Activated T-cell treated with anti-CD3 and anti-CD28 coated beads for 24 hours (primary cell): ENCODE results near the gene KCNMA1.

Experiments used
- DNase-seq: peaks from one replicate; pipeline ENCODE4 v3.0.0-alpha.2; 2020; ENCODE audit warnings: low read depth

The KCNMA1 gene

GRCh38 chr10:77079592-77080300 lies 557.9 kb downstream of the KCNMA1 start:
- no peak for DNase-seq

DNA sequence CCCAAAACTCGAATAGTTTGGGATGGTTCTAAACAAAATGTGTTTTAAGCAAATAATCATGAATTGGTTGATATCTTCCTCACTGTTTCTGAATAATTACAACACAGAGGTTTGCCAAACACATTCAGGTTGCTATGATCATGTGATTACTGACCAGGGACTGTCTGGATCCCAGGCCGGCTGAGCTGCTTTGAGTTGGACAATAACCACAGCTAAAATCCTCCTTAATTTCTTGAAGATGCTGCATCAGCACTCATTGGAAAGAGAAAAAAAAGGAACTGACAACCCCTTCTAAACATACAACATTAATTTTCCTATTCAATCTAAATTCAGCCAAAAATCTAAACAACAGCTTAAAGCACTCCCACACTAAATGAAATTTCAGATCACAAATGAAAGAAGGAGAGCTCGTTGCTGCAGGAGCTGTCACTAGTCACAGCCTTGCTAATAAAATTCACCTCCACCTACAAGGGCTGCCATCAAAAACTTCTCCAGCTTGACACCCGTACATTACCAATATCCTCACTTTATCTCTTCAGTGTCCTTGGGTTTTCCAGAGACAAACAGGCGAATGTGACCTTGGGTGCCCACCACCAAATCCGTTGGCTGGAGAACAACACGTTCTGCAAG lies 560.2 kb downstream of the KCNMA1 start:
- DNase-seq: no peak

DNA sequence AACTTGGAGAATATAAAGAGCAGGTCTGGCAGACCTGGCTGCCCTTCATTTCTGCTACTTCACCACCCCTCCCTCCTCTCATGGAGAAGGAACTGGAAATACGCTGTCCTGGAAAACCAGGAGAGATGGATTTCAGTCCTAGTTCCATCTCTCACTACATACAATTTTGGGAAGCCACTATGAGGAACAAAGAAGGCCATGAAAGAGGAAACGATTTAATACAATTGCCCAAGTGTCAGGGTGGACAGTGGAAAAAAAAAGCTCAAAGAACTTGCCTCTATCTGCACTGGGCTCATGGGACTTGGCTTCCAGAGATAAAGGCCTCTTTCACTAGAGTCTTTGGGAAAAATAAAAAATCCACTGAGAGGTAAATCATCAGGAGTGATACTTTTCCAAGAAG lies 561.7 kb downstream of the KCNMA1 start:
- no peak for DNase-seq

DNA sequence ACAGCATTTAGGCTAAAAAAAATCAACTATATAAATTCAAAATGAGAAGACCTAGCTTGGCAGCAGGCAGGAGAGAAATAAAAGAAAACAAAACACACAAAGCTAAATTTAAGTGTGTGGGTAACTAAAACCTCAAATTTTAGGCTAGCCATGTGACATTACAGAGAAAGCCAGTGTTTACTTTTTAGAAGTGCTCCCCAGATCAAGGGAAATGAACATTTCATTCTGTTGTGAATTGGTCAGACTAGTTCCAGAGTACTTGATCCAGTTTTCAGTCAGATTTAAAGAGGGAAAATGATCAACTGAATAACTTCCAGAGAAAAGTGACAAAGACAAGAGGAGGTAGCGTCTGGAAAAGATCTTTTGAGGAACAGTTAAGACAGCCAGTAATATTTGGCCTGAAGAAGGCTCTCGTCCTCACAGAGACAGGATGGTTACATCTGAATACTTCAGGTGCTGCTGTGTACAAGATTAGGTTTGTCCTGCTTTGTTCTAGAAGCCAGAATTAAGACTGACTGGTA lies 563.4 kb downstream of the KCNMA1 start:
- no peak for DNase-seq

DNA sequence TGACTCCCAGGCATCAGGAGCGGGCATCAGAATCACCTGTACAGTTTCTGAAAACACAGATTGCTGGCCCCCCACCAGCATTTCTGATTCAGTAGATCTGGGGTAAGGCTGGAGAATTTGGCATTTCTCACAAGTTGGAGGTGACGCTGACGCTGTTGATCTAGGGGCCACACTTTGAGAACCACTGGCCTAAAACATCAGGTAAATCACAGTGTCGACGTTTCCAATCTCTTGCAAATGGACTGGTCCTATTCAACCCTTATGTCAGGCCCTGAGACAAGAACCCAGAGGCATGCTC lies 564.0 kb downstream of the KCNMA1 start:
- no peak for DNase-seq

DNA sequence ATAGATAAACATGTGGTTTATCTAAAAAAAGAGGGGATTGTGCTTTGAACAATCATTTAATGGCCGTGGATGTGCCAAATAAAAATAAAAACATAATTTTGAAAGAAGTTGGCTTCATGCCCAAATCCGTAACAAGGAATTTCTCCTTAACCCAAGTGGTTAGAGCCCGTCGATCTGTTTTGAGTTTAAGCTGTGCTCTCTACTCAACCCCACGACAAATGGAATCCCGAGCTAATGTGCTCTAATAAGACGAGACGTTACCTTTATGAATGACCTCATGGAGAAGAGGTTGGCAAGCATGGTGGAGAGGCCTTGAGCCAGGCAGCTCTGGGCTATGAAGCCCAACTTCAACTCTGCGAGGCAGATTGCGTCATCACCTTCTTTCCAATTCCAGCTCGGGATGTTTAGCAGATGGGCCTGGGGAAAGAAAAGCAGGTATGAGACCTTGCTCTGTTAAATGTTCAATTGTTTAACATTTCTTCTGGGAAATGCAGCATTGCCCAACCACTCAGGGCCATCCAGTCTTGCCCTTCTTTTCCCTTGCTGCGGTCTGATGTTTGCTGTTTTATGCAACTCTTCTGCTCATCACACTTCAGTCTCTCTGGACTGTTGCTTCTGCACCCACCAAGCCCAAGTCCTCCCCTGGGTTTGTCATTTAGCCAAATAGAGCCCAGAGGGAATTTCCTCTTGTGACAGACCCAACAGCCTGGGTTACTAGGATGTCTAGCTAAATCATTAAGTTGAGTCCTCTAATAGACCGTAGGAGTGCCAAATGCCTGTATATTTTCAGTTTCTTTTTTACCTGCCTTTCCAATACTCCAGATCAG lies 564.6 kb downstream of the KCNMA1 start:
- DNase-seq: no peak

DNA sequence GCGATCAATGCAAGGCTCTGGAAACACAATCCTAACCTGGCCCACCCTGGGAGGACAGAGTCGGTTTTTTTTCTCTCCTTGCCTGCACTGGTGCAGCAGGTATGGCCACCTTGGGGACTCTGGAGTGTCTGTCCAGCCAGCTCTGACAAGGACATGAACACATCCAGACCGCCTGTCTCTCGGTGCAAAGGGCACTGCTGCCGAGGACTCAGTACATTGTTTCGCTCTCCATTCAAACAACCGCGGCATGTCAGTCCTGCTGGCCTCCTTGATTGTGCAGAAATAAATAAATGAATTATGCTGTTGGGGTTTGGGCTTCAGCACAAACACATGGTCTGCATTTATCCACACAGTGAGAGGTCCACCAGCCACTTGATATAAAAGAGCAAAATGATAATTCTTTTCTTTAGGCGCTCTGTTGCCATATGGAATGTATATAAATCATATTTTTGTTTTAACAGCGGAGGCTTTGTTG lies 565.2 kb downstream of the KCNMA1 start:
- DNase-seq: no peak

DNA sequence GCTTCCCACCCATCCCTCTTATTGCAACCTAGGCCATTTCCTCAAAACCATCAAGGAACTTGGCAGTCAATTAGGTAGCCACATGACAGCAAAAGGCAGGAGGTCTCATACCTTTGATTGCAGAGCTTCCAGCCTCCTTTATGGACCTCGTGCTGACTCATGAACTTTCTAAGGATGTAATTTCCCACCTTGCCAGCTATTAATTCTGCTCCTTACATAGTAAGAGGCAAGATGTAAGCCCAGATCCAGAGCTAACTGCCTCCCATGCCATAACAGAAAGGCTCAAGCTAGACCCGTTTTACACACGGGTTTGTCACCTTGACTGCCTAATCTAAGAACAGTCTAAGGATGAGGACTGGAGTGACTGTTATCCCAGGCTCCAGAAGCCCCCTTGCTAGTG lies 565.7 kb downstream of the KCNMA1 start:
- DNase-seq: no peak

GRCh38 chr10:77071001-77071511 lies 566.6 kb downstream of the KCNMA1 start:
- DNase-seq: no peak

DNA sequence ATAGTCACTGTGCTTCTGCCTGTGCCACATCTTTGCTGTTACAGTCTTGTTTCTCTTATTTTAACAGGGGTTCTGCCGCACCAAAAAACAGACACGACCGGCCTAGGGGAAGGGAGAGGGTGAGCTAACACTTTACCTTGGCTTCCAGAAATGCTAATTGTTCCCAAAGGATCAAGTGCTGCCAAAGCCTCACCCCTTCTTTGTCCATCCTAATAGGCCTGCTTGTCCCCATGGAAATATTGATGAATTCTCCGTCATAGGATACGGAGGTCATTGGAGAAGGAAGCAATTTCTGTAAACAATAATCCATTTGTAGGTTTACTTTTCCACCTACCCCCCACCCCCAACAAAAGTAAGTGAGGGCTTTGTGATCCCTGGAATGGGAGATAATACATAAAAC lies 567.3 kb downstream of the KCNMA1 start:
- no peak for DNase-seq

DNA sequence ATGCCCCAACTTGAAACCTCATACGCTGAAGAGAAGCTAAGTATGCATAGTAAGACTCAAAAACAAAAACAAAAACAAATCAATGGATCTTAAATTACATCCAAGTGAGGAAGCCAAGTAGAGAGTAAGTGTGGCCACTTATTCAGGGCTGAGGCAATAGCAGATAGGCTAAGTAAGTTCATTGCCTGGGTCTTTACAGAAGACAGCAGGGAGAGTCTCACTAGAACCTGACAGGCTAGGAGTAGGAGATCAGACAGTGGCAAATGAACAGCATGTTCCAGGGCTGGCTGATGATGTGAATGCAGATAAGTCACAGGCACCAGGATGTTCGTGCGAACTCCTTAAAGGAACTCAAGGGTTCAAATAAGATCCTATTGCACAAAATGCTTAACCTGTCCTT lies 568.6 kb downstream of the KCNMA1 start:
- DNase-seq: no peak

DNA sequence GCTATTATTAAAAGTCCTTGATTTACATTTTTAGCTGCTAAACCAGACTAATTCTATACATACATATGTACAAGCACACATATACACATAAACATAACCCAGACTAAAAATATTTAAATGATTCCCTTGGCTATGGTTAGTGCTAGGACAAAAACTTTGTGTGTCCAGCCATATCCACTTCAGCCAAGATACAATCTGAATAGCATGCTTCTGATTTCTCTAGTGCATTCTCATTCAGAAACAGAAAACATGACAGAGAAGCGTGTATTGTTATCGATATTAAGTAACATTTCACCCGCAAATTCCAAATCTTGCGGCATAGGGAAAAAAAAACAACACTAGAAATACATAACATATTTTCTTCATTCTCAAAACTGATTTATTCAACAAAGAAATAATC lies 569.3 kb downstream of the KCNMA1 start:
- DNase-seq: no peak

GRCh38 chr10:77062381-77062780 lies 575.2 kb downstream of the KCNMA1 start:
- no peak for DNase-seq

- DNase-seq: no peak
These were observed 576.7 kb downstream of the KCNMA1 start for GRCh38 chr10:77060913-77061312.

DNA sequence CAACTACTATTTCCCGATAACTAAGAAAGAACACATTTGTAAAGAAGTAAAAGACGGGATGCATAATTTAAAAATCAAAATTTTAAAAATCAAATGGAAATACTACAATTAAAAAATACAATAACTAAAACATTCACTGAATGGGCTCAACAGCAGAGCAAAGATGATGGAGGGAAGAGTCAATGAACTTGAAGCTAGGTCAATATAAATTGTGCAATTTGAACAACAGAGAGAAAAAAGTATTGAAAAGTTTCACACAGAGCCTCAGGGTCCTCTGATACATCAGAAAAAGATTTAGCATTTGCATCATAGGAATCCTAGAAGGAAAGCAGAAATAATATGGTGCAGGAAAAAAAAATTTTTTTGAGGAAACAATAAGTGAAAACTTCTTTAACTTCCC lies 581.0 kb downstream of the KCNMA1 start:
- DNase-seq: no peak

- DNase-seq: no peak
These were observed 585.0 kb downstream of the KCNMA1 start for GRCh38 chr10:77052593-77052992.

- no peak for DNase-seq
These were observed 585.8 kb downstream of the KCNMA1 start for GRCh38 chr10:77051837-77052236.

DNA sequence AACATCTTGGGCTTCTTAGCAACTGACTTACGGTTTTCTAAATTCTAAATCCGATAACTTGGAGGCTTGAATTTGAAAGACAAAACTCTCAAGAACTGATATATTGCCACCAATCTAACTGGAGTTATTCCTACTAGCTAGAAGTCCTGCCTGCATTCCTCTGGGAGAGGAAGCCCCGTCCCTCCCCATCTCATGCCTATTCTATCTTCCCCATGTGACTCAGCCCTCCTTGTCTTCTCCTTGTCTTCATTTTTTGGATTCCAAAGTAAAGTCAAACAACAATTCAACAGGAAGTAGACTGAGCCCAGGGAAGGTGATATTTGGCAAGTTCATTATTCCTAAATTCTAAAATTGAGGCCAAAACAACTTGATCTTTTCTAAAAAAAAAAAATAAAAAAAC lies 587.7 kb downstream of the KCNMA1 start:
- no peak for DNase-seq

GRCh38 chr10:77049146-77049545 lies 588.5 kb downstream of the KCNMA1 start:
- DNase-seq: no peak

GRCh38 chr10:77045085-77045484 lies 592.5 kb downstream of the KCNMA1 start:
- DNase-seq: no peak

GRCh38 chr10:77043420-77043763 lies 594.2 kb downstream of the KCNMA1 start:
- DNase-seq: no peak

GRCh38 chr10:77042706-77043419 lies 594.7 kb downstream of the KCNMA1 start:
- DNase-seq: no peak
